HEK293 (cell line): Measurements from ENCODE around the gene SRSF1.
A peak's percentile ranks its signal among the peaks of the same experiment; 100 is the strongest.

Experiments
- CTCF ChIA-PET: fragments of 350-600 bp; formaldehyde crosslinking; extraction: SDS; loops from one replicate; lab custom pipeline; 2021; ENCODE audit warnings: antibody characterized with exemption; lab: Yijun Ruan, JAX
- POLR2A ChIA-PET: fragments of 300-600 bp; formaldehyde crosslinking; extraction: SDS; loops from one replicate; lab custom pipeline; 2020; ENCODE audit warnings: antibody characterized with exemption, inconsistent platforms; lab: Yijun Ruan, JAX
- H3K27ac ChIP-seq: fragments of 200-500 bp; sonication (Bioruptor generic); 2 replicates; pipeline ENCODE4 v1.5.1; 2014; ENCODE audit warnings: low read depth, low read length, control low read depth, inconsistent platforms; ENCODE audit errors: extremely low read depth
- H3K36me3 ChIP-seq, 2 experiments: fragments of 200-500 bp in 1 of 2; sonication (Bioruptor generic) in 1 of 2; 1 replicate in 1 of 2; 2 replicates in 1 of 2; pipeline ENCODE4 v1.5.1; 2014 to 2017; ENCODE audit warnings: inconsistent platforms in 2 of 2, low read length in 2 of 2; ENCODE audit not compliant: control insufficient read depth in 2 of 2, insufficient read depth in 1 of 2
- H3K4me1 ChIP-seq: fragments of 200-500 bp; sonication (Bioruptor generic); 2 replicates; pipeline ENCODE4 v1.5.1; 2014; ENCODE audit warnings: mild to moderate bottlenecking, low read length, inconsistent platforms; ENCODE audit not compliant: control insufficient read depth, insufficient read depth
- H3K4me3 ChIP-seq: 2 replicates; pipeline ENCODE4 v1.5.1; 2011; ENCODE audit warnings: low read depth, mild to moderate bottlenecking, control low read depth, low read length, moderate library complexity
- H3K9me3 ChIP-seq: fragments of 200-500 bp; sonication (Bioruptor generic); 2 replicates; pipeline ENCODE4 v1.5.1; 2014; ENCODE audit warnings: low read depth, low read length, inconsistent platforms; ENCODE audit not compliant: control insufficient read depth, insufficient read depth
- AEBP2 ChIP-seq: fragments of 450-650 bp; formaldehyde crosslinking; IDR thresholded peaks from 2 replicates; pipeline ENCODE4 v1.5.1; 2016; ENCODE audit warnings: missing biosample characterization, missing genetic modification characterization, borderline replicate concordance
- GLIS1 ChIP-seq: fragments of 450-650 bp; formaldehyde crosslinking; IDR thresholded peaks from 2 replicates; pipeline ENCODE4 v1.5.1; 2016; ENCODE audit warnings: missing biosample characterization, missing genetic modification characterization
- HOXC10 ChIP-seq: sonication (generic); formaldehyde crosslinking; IDR thresholded peaks from 2 replicates; pipeline ENCODE4 v1.8.1; 2023; ENCODE audit warnings: mild to moderate bottlenecking, missing genetic modification reagents
- KLF8 ChIP-seq: fragments of 450-650 bp; formaldehyde crosslinking; IDR thresholded peaks from 2 replicates; pipeline ENCODE4 v1.5.1; 2016; ENCODE audit warnings: missing biosample characterization, missing genetic modification characterization
- RBAK ChIP-seq: fragments of 450-650 bp; formaldehyde crosslinking; IDR thresholded peaks from 2 replicates; pipeline ENCODE4 v1.5.1; 2016; ENCODE audit warnings: missing biosample characterization, missing genetic modification characterization
- REPIN1 ChIP-seq: fragments of 450-650 bp; formaldehyde crosslinking; IDR thresholded peaks from 2 replicates; pipeline ENCODE4 v1.5.1; 2017; ENCODE audit warnings: missing biosample characterization, missing genetic modification characterization, low read depth
- SP3 ChIP-seq: fragments of 450-650 bp; formaldehyde crosslinking; IDR thresholded peaks from 2 replicates; pipeline ENCODE4 v1.5.1; 2016; ENCODE audit warnings: missing biosample characterization, missing genetic modification characterization
- WT1 ChIP-seq: fragments of 450-650 bp; formaldehyde crosslinking; IDR thresholded peaks from 2 replicates; pipeline ENCODE4 v1.5.1; 2016; ENCODE audit warnings: missing biosample characterization, missing genetic modification characterization
- ZBTB21 ChIP-seq: fragments of 450-650 bp; formaldehyde crosslinking; IDR thresholded peaks from 2 replicates; pipeline ENCODE4 v1.5.1; 2017; ENCODE audit warnings: missing biosample characterization, missing genetic modification characterization
- ZBTB8A ChIP-seq: fragments of 450-650 bp; formaldehyde crosslinking; IDR thresholded peaks from 2 replicates; pipeline ENCODE4 v1.5.1; 2016; ENCODE audit warnings: missing biosample characterization, missing genetic modification characterization
- ZEB2 ChIP-seq: fragments of 450-650 bp; formaldehyde crosslinking; IDR thresholded peaks from 2 replicates; pipeline ENCODE4 v1.5.1; 2016; ENCODE audit warnings: missing biosample characterization, missing genetic modification characterization
- ZFHX2 ChIP-seq: fragments of 450-650 bp; formaldehyde crosslinking; conservative IDR thresholded peaks from 2 replicates; pipeline ENCODE4 v1.5.1; 2016; ENCODE audit warnings: missing biosample characterization, missing genetic modification characterization
- ZNF121 ChIP-seq: fragments of 450-650 bp; formaldehyde crosslinking; IDR thresholded peaks from 2 replicates; pipeline ENCODE4 v1.5.1; 2016; ENCODE audit warnings: missing biosample characterization, missing genetic modification characterization
- ZNF184 ChIP-seq: fragments of 450-650 bp; IDR thresholded peaks from 2 replicates; pipeline ENCODE4 v1.5.1; 2018; ENCODE audit warnings: missing biosample characterization, mild to moderate bottlenecking, missing genetic modification characterization
- ZNF24 ChIP-seq: fragments of 450-650 bp; formaldehyde crosslinking; IDR thresholded peaks from 2 replicates; pipeline ENCODE4 v1.5.1; 2016; ENCODE audit warnings: missing biosample characterization, missing genetic modification characterization
- ZNF248 ChIP-seq: fragments of 450-650 bp; formaldehyde crosslinking; IDR thresholded peaks from 2 replicates; pipeline ENCODE4 v1.5.1; 2017; ENCODE audit warnings: missing biosample characterization, missing genetic modification characterization
- ZNF266 ChIP-seq: fragments of 450-650 bp; formaldehyde crosslinking; IDR thresholded peaks from 2 replicates; pipeline ENCODE4 v1.5.1; 2016; ENCODE audit warnings: missing biosample characterization, missing genetic modification characterization, low read depth
- ZNF341 ChIP-seq: fragments of 450-650 bp; formaldehyde crosslinking; IDR thresholded peaks from 2 replicates; pipeline ENCODE4; 2016; ENCODE audit warnings: low read depth, missing biosample characterization, missing genetic modification characterization
- ZNF350 ChIP-seq: fragments of 450-650 bp; formaldehyde crosslinking; IDR thresholded peaks from 2 replicates; pipeline ENCODE4 v1.5.0; 2017; ENCODE audit warnings: missing biosample characterization, mild to moderate bottlenecking, missing genetic modification characterization
- ZNF433 ChIP-seq: fragments of 450-650 bp; formaldehyde crosslinking; IDR thresholded peaks from 2 replicates; pipeline ENCODE4 v1.5.1; 2016; ENCODE audit warnings: missing biosample characterization, missing genetic modification characterization, low read depth
- ZNF473 ChIP-seq: fragments of 450-650 bp; formaldehyde crosslinking; IDR thresholded peaks from 2 replicates; pipeline ENCODE4 v1.5.1; 2017; ENCODE audit warnings: missing biosample characterization, missing genetic modification characterization
- ZNF561 ChIP-seq: fragments of 450-650 bp; IDR thresholded peaks from 2 replicates; pipeline ENCODE4 v1.5.1; 2018; ENCODE audit warnings: missing biosample characterization, missing genetic modification characterization, borderline replicate concordance
- ZNF626 ChIP-seq: fragments of 450-650 bp; sonication (Bioruptor Pico); formaldehyde crosslinking; IDR thresholded peaks from 2 replicates; pipeline ENCODE4 v1.5.1; 2018; ENCODE audit warnings: missing biosample characterization, missing genetic modification characterization, inconsistent platforms
- ZNF707 ChIP-seq: fragments of 450-650 bp; formaldehyde crosslinking; IDR thresholded peaks from 2 replicates; pipeline ENCODE4 v1.5.1; 2016; ENCODE audit warnings: missing biosample characterization, missing genetic modification characterization
- ZNF768 ChIP-seq: fragments of 450-650 bp; formaldehyde crosslinking; IDR thresholded peaks from 2 replicates; pipeline ENCODE4 v1.5.1; 2018; ENCODE audit warnings: missing biosample characterization, mild to moderate bottlenecking, missing genetic modification characterization
- ZSCAN18 ChIP-seq: fragments of 450-650 bp; formaldehyde crosslinking; IDR thresholded peaks from 2 replicates; pipeline ENCODE4 v1.5.1; 2016; ENCODE audit warnings: missing biosample characterization, missing genetic modification characterization
- TF ChIP-seq, protein P1 (sequence below): fragments of 450-650 bp; formaldehyde crosslinking; IDR thresholded peaks from 2 replicates; pipeline ENCODE4 v1.5.1; 2016; ENCODE audit warnings: missing biosample characterization, missing genetic modification characterization
- TF ChIP-seq, protein P2 (sequence below): fragments of 450-650 bp; formaldehyde crosslinking; IDR thresholded peaks from 2 replicates; pipeline ENCODE4 v1.5.1; 2017; ENCODE audit warnings: missing biosample characterization, missing genetic modification characterization
- TF ChIP-seq, protein P3 (sequence below): fragments of 450-650 bp; formaldehyde crosslinking; IDR thresholded peaks from 2 replicates; pipeline ENCODE4 v1.5.1; 2016; ENCODE audit warnings: missing biosample characterization, missing genetic modification characterization

SRSF1 gene

DNA sequence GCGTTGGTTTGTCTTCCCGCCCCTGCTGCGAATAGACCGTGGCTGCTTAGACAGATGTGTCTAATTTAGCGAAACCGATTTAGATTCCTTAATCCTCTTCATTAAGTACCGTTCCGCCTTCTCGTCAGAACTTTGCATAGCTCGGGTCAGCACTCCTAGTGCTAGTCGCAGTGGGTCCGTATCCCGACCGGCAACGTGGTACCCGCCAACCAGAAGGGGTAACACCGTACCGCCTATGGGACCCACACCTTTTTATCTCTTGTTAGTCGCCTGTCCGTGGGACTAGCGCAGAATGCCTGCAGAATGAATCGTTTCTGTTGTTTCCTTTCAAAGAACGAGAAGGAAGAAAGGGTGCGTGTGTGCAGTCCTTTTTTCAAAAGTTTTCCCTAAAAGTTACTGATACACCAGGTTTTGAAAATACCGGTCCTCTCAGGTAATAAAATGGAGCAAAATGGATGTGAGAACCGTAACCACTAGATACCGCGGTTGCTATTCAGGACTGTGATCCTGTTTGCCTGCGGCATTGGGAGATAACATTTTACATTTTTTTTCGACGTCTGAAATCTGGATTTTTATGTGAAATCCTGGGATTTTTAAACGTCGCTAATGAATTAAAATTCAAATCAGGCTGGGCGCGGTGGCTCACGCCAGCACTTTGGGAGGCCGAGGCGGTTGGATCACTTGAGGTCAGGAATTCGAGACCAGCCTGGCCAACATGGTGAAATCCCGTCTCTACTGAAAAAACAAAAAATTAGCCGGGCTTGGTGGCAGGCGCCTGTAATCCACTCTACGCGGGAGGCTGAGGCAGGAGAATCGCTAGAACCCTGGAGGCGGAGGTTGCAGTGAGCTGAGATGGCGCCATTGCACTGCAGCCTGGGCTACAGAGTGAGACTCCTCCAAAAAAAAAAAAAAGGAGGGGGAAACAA is 998 bp upstream of the SRSF1 start (continued):
- no peak for TF ChIP-seq ZSCAN18
- peak; percentile 62 for TF ChIP-seq ZFHX2 (tag by site-specific recombination)
- 0 out of 2 replicates have a peak, but pooled peaks have one; percentile 10 for TF ChIP-seq ZNF24 (tag by site-specific recombination)
- TF ChIP-seq, protein P1, sequence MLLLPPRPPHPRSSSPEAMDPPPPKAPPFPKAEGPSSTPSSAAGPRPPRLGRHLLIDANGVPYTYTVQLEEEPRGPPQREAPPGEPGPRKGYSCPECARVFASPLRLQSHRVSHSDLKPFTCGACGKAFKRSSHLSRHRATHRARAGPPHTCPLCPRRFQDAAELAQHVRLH: peak; percentile 20; the same call in 1 of the 2 replicates
- peak; percentile 4; the same call in 1 of the 2 replicates for TF ChIP-seq ZBTB8A (tag by site-specific recombination)
- TF ChIP-seq ZNF121 (tag by site-specific recombination): no peak
- TF ChIP-seq AEBP2: no peak
- no peak for TF ChIP-seq ZNF768 (tag by site-specific recombination)
- 0 out of 2 replicates have a peak, but pooled peaks have one; percentile 56 for TF ChIP-seq ZEB2 (tag by site-specific recombination)
- 0 out of 2 replicates have a peak, but pooled peaks have one; percentile 7 for TF ChIP-seq SP3 (tag by site-specific recombination)
- TF ChIP-seq ZNF433: no peak
- TF ChIP-seq ZNF350 (tag by site-specific recombination): no peak
- TF ChIP-seq ZBTB21 (tag by site-specific recombination): no peak
- TF ChIP-seq WT1 (tag by site-specific recombination): 0 out of 2 replicates have a peak, but pooled peaks have one; percentile 8
- TF ChIP-seq ZNF561: 0 out of 2 replicates have a peak, but pooled peaks have one; percentile 14
- 0 out of 2 replicates have a peak, but pooled peaks have one; percentile 2 for TF ChIP-seq HOXC10 (CRISPR knock-in tag)
- 0 out of 2 replicates have a peak, but pooled peaks have one; percentile 2 for TF ChIP-seq REPIN1 (tag by site-specific recombination)

- H3K4me3 ChIP-seq: peak overlapping the region; percentile 94
- H3K9me3 ChIP-seq: no peaks in the 10 kb centered on the region
- ChIA-PET CTCF (interaction anchor here (0.6 to 4.1 kb wide), 9 partner anchors 8 to 164 kb away, joined by 3 to 16 read pairs (median 4); no protein-coding TSS in a partner anchor), POLR2A (interaction anchor here (0.8 to 3.1 kb wide), 28 partner anchors 11 to 159 kb away, joined by 3 to 101 read pairs (median 6); partner anchors contain the start of genes CUEDC1, DYNLL2, MRPS23 and VEZF1)
- peak overlapping the region; percentile 100 for H3K27ac ChIP-seq
- H3K4me1 ChIP-seq: peaks cover 22% of the 10 kb centered on the region
- H3K36me3 ChIP-seq: peaks cover 43 to 47% of the 10 kb centered on the region in 2 experiments
- TF ChIP-seq RBAK (no peak), ZNF266 (tag by site-specific recombination) (no peak), HOXC10 (CRISPR knock-in tag) (peak; percentile 20; the same call in 1 of the 2 replicates), ZNF184 (tag by site-specific recombination) (no peak), ZNF626 (no peak), ZNF473 (tag by site-specific recombination) (no peak), ZNF341 (tag by site-specific recombination) (peak; percentile 92), ZNF707 (no peak), GLIS1 (tag by site-specific recombination) (peak; percentile 6; the same call in 1 of the 2 replicates), KLF8 (tag by site-specific recombination) (no peak), ZNF248 (no peak), ZNF121 (tag by site-specific recombination) (no peak)
- TF ChIP-seq, protein P2, sequence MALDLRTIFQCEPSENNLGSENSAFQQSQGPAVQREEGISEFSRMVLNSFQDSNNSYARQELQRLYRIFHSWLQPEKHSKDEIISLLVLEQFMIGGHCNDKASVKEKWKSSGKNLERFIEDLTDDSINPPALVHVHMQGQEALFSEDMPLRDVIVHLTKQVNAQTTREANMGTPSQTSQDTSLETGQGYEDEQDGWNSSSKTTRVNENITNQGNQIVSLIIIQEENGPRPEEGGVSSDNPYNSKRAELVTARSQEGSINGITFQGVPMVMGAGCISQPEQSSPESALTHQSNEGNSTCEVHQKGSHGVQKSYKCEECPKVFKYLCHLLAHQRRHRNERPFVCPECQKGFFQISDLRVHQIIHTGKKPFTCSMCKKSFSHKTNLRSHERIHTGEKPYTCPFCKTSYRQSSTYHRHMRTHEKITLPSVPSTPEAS (tag by site-specific recombination): peak; percentile 40; the same call in 1 of the 2 replicates
- TF ChIP-seq, protein P3, sequence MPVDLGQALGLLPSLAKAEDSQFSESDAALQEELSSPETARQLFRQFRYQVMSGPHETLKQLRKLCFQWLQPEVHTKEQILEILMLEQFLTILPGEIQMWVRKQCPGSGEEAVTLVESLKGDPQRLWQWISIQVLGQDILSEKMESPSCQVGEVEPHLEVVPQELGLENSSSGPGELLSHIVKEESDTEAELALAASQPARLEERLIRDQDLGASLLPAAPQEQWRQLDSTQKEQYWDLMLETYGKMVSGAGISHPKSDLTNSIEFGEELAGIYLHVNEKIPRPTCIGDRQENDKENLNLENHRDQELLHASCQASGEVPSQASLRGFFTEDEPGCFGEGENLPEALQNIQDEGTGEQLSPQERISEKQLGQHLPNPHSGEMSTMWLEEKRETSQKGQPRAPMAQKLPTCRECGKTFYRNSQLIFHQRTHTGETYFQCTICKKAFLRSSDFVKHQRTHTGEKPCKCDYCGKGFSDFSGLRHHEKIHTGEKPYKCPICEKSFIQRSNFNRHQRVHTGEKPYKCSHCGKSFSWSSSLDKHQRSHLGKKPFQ: no peak
Measured at GRCh38 chr17:58006560-58006923, 504 bp downstream of the SRSF1 start.
